Measurements from ENCODE around the gene ANAPC16. TPM values are rescaled to one million over a fixed set of nuclear protein-coding genes. Genes with fewer than 3 reads are reported as not detected.

Gene ANAPC16
- total RNA-seq, result 10 to 100 TPM; 52.2 to 97.6 (median 76.3) TPM

GRCh38 chr10:72215611-72216549, at the start of gene ANAPC16, which contains the start of gene ASCC1:
ANAPC16 (plus strand) TSS chr10:72216012; CDS start chr10:72223915, 7,903 bp downstream.
ASCC1 (minus strand) TSS chr10:72216276; CDS start chr10:72213298, 2,978 bp downstream.
- ATAC-seq (ENCODE audit: low FRiP score), result peak; percentile 96
- DNase-seq (ENCODE audit: low spot score), result peak; percentile 65
- TF ChIP-seq CTCF (IDR thresholded peaks at IDR 0.05), result no peak

DNA sequence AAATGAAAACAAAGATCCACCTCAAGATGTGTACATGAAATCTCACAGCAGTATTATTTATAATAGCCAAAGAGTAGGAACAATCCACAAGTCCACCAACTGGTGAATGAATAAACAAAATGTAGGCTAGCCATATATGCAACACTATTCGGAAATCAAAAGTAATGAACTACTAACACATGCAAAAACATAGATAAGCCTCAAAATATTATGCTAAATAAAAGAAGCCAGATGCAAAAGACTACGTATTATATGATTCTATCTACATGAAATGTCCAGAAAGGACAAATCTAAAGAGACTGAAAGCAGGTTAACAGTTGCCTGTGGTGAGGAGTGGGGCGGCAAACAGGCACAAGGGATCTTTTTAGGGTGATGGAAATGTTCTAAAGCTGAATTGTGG, 48.7 kb upstream of the ANAPC16 start:
- DNase-seq (ENCODE audit: low spot score), result no peak
- no peak for ATAC-seq (ENCODE audit: low FRiP score)
- TF ChIP-seq CTCF (IDR thresholded peaks at IDR 0.05), result no peak

- TF ChIP-seq CTCF (IDR thresholded peaks at IDR 0.05), result no peak
- no peak for ATAC-seq (ENCODE audit: low FRiP score)
Measured at GRCh38 chr10:72170263-72170662, 45.5 kb upstream of the ANAPC16 start.

GRCh38 chr10:72170733-72171132, 45.1 kb upstream of the ANAPC16 start:
- TF ChIP-seq CTCF (IDR thresholded peaks at IDR 0.05), result no peak
- DNase-seq (ENCODE audit: low spot score) (no peak), ATAC-seq (ENCODE audit: low FRiP score) (no peak)

More at GRCh38 chr10:72170263-72170662, 45.5 kb upstream of the ANAPC16 start:
- no peak for DNase-seq (ENCODE audit: low spot score)

DNA sequence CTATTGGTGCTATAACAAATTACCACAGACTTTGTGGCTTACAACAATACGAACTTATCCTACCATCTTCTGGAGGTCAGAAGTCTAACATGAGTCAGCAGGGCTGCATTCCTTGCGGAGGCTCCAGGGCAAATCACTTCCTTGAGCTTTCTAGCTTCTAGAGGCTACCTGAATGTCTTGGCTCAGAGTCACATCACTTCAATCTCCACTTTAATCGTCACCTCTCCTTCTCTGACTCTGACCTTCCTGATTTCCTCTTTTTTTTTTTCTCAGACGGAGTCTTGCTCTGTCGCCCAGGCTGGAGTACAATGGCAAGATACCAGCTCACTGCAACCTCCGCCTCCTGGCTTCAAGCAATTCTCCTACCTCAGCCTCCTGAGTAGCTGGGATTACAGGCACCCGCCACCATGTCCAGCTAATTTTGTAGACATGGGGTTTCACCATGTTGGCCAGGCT, 44.6 kb upstream of the ANAPC16 start:
- DNase-seq (ENCODE audit: low spot score) (no peak), ATAC-seq (ENCODE audit: low FRiP score) (no peak)
- no peak for TF ChIP-seq CTCF (IDR thresholded peaks at IDR 0.05)

GRCh38 chr10:72173262-72173618, 42.6 kb upstream of the ANAPC16 start:
- ATAC-seq (ENCODE audit: low FRiP score), result no peak
- no peak for TF ChIP-seq CTCF (IDR thresholded peaks at IDR 0.05)

More at GRCh38 chr10:72173262-72173618, 42.6 kb upstream of the ANAPC16 start:
- no peak for DNase-seq (ENCODE audit: low spot score)
